GM19240 (cell line): ENCODE results near the gene KPNA6.
"Not testable (repeated sequence)": the region's sequence is repeated elsewhere in the genome, so short reads cannot be mapped to it uniquely, and the experiment has no call there.

Experiments used
- DNase-seq: peaks from one replicate; pipeline ENCODE4 v3.0.0; 2011; ENCODE audit warnings: low spot score; ENCODE audit not compliant: insufficient read length

Gene KPNA6

GRCh38 chr1:32100359-32100758, 7.5 kb upstream of the KPNA6 start:
- DNase-seq = no peak

DNA sequence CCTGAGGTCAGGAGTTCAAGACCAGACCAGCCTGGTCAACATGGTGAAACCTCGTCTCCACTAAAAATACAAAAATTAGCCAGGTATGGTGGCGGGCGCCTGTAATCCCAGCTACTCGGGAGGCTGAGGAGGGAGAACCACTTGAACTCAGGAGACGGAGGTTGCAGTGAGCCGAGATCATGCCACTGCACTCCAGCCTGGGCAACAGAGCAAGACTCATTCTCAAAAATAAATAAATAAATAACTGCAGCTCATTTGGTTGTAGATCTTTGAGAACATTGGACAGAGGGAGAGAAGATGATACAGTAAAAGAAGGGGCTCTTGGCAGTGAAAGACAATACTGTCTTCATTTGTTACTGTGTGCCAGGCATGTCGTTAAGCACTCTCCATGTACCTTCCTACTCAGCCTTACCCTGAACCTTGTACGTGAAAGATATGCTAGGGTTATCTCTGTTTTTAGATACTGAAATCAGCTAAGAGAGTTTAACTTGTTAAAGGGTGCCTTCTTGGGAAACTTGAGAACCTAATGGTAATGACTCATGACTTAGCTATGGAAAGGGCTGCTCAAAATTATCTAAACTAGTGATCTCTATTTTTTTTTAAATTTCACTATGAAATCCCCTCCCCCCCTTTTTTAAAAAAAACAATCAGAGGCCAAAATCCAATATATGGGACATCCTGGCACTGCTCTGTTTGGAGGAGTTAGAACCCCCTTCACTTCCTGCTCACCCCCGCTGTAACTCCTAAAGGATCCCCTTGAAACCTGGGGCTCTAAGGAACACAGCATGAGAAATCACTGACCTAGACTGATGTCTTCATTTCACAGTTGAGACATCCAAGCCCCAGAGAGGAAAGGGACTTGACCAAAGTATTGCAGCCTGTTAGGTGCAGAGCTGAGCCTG, 6.8 kb upstream of the KPNA6 start:
- DNase-seq = no peak

- no peak for DNase-seq
Observed at GRCh38 chr1:32104127-32104526, 3.7 kb upstream of the KPNA6 start.

- no peak for DNase-seq
Observed at GRCh38 chr1:32105338-32105737, 2.5 kb upstream of the KPNA6 start.

GRCh38 chr1:32106663-32107275, 1.1 kb upstream of the KPNA6 start:
- no peak for DNase-seq

GRCh38 chr1:32111040-32111623, 3.3 kb downstream of the KPNA6 start:
- DNase-seq = no peak

GRCh38 chr1:32111789-32112188, 3.9 kb downstream of the KPNA6 start:
- DNase-seq = no peak

GRCh38 chr1:32112806-32113375, 5.0 kb downstream of the KPNA6 start:
- no peak for DNase-seq

- DNase-seq = not testable (repeated sequence)
Observed at GRCh38 chr1:32113436-32113835, 5.6 kb downstream of the KPNA6 start.

- no peak for DNase-seq
Observed at GRCh38 chr1:32114420-32114819, 6.6 kb downstream of the KPNA6 start.

DNA sequence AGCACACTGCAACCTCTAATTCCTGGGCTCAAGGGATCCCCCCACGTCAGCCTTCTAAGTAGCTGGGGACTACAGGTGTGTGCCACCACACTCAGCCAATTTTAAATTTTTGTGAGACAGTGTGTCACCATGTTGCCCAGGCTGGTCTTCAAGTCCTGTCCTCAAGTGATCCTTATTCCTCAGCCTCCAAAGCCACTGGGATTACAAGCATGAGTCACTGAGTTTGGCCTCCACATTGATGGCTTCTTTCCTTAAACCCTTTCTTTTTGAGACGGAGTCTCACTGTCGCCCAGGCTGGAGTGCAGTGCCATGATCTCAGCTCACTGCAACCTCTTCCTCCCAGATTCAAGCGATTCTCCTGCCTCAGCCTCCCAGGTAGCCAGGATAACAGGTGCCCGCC, 7.6 kb downstream of the KPNA6 start:
- DNase-seq = no peak

DNA sequence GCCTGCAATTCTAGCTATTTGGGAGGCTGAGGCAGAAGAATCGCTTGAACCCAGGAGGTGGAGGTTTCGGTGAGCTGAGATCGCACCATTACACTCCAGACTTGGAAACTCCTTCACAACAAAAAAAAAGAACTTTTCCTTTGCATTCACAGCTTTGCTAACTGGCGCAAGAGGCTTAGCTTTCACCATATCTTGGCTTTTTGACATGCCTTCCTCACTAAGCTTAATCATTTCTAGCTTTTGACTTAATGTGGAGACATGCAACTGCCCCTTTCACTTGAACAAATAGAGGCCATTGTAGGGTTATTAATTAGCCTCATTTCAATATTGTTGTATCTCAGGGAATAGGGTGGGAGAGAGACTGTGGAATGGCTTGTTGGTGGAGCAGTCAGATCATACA, 8.7 kb downstream of the KPNA6 start:
- no peak for DNase-seq

DNA sequence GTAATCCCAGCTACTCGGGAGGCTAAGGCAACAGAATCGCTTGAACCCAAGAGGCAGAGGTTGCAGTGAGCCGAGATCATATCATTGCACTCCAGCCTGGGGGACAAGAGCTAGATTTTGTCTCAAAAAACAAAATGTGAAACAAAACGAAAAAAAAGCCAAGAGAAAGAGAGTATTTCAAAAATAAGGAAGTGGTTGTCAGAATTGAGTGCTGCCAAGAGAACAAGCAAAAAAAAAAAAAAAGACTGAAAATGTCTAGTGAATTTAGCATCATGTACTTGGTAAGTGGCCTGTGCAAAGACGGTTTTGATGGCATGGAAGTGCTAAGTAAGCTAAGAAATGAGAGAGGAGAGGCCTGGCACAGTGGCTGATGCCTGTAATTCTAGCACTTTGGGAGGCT, 14.3 kb downstream of the KPNA6 start:
- DNase-seq = no peak

GRCh38 chr1:32123361-32123760, 15.5 kb downstream of the KPNA6 start:
- not testable (repeated sequence) for DNase-seq

DNA sequence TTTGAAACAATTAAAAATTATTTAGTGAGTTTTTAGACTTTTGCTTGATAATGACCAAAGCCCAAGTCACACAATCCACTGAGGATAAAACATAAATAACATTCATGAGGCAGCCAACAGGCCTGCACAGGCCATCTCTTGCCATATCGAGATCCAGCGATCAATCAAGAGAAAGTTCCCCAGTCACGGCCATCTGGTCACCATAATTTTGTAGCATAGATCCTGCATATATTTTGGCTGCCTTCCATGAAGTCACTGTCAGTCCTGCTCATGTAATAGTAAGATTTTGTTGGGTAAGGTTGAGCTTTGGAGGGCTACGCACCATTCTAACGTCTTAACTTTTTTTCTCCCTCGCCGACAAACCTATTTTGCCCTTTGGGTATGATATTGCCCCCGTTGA, 17.5 kb downstream of the KPNA6 start:
- DNase-seq = no peak

DNA sequence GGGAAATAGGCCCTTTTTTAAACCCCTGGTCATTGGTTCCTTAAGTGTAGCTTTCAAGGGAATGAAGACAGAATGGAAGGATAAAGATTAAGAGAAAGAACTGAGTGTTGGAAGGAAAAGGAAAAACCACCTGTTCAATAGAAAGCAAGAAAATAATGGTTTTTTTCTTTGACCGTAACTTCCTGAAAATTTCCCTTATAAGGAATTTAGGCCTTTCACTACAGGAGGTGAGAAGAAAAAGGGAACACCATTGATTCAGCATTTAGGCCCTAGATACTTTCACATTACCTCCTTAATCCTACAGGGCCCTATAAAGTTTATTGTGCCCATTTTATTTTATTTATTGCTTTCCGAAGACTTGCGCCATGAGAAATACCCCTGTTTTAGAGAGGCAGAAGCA, 18.9 kb downstream of the KPNA6 start:
- DNase-seq = no peak

GRCh38 chr1:32127409-32128198, 19.7 kb downstream of the KPNA6 start:
- DNase-seq = no peak

GRCh38 chr1:32128479-32128878, 20.6 kb downstream of the KPNA6 start:
- DNase-seq = no peak

- DNase-seq = no peak
Observed at GRCh38 chr1:32128964-32129363, 21.1 kb downstream of the KPNA6 start.

DNA sequence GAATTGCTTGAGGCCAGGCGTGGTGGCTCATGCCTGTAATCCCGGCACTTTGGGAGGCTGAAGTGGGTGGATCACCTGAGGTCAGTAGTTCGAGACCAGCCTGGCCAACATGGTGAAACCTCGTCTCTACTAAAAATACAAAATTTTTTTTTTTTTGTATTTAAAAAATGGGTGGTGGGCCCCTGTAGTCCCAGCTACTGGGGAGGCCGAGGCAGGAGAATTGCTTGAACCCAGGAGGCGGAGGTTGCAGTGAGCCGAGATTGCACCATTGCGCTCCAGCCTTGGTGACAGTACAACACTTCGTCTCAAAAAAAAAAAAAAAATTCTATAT, 26.1 kb downstream of the KPNA6 start:
- DNase-seq = not testable (repeated sequence)

- no peak for DNase-seq
Observed at GRCh38 chr1:32137111-32137510, 29.3 kb downstream of the KPNA6 start.

GRCh38 chr1:32138965-32139364, 31.1 kb downstream of the KPNA6 start:
- DNase-seq = no peak
